RWPE2 (cell line): ENCODE data around the gene FHIT.

ENCODE experiments used
- ATAC-seq: fragments of 200-7000 bp; cut with Tn5 transposase; 3 replicates; pipeline ENCODE4 v1.9.1; 2021; ENCODE audit warnings: low read depth
- DNase-seq: peaks from one replicate; pipeline ENCODE4 v3.0.0-alpha.2; 2020; ENCODE audit warnings: low spot score
- H3K27ac ChIP-seq: fragments of 450-650 bp; 2 replicates; pipeline ENCODE4 v1.5.1; 2017; ENCODE audit warnings: mild to moderate bottlenecking; ENCODE audit not compliant: poor library complexity, severe bottlenecking
- H3K27me3 ChIP-seq: fragments of 250-450 bp; sonication (Bioruptor Pico); 2 replicates; pipeline ENCODE4 v1.5.1; 2021; ENCODE audit warnings: mild to moderate bottlenecking, moderate library complexity; ENCODE audit not compliant: insufficient read depth, poor library complexity, severe bottlenecking
- H3K36me3 ChIP-seq: fragments of 250-450 bp; sonication (Bioruptor Pico); 2 replicates; pipeline ENCODE4 v1.5.1; 2020; ENCODE audit warnings: low read depth, mild to moderate bottlenecking, moderate library complexity
- H3K4me1 ChIP-seq: fragments of 250-450 bp; sonication (Bioruptor Pico); 2 replicates; pipeline ENCODE4 v1.5.1; 2021; ENCODE audit warnings: mild to moderate bottlenecking, moderate library complexity; ENCODE audit not compliant: insufficient read depth, poor library complexity, severe bottlenecking
- H3K4me3 ChIP-seq: fragments of 250-450 bp; sonication (Bioruptor Pico); 2 replicates; pipeline ENCODE4 v1.5.1; 2021; ENCODE audit warnings: mild to moderate bottlenecking, moderate library complexity; ENCODE audit not compliant: severe bottlenecking
- H3K9me3 ChIP-seq: fragments of 250-450 bp; sonication (Bioruptor Pico); 2 replicates; pipeline ENCODE4 v1.5.1; 2021; ENCODE audit warnings: mild to moderate bottlenecking, moderate library complexity; ENCODE audit not compliant: severe bottlenecking
- TF ChIP-seq, protein P1 (sequence below): fragments of 450-650 bp; IDR thresholded peaks from one replicate; pipeline ENCODE4 v1.5.1; 2017; ENCODE audit warnings: mild to moderate bottlenecking, moderate library complexity; ENCODE audit not compliant: poor library complexity, severe bottlenecking

FHIT gene

DNA sequence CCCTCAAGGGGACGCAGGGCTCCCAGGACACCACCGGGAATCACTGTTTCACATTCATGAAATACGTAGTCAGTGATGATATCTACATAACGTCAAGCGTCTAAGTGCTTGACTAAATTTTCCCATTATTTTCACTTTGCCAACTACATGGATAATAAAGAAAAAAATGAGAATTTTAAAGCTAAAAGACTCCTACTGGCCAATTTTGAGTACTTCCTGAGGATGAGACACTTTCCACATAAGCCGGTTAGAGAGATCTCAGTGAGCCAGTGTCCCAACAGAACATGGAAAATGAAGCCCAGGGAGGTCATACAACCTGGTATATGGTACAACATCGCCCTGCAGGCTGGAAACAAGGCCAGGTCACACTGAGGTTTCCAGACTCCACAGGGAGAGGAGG lies 928.1 kb downstream of the FHIT start:
- no peaks in the 10 kb centered on the region for H3K4me1 ChIP-seq
- H3K27ac ChIP-seq = no peak overlapping the region
- no peaks in the 10 kb centered on the region for H3K9me3 ChIP-seq
- no peak overlapping the region for H3K4me3 ChIP-seq
- no peaks in the 10 kb centered on the region for H3K36me3 ChIP-seq
- DNase-seq = no peak
- H3K27me3 ChIP-seq = no peaks in the 10 kb centered on the region
- ATAC-seq = no peak
- TF ChIP-seq, protein P1, sequence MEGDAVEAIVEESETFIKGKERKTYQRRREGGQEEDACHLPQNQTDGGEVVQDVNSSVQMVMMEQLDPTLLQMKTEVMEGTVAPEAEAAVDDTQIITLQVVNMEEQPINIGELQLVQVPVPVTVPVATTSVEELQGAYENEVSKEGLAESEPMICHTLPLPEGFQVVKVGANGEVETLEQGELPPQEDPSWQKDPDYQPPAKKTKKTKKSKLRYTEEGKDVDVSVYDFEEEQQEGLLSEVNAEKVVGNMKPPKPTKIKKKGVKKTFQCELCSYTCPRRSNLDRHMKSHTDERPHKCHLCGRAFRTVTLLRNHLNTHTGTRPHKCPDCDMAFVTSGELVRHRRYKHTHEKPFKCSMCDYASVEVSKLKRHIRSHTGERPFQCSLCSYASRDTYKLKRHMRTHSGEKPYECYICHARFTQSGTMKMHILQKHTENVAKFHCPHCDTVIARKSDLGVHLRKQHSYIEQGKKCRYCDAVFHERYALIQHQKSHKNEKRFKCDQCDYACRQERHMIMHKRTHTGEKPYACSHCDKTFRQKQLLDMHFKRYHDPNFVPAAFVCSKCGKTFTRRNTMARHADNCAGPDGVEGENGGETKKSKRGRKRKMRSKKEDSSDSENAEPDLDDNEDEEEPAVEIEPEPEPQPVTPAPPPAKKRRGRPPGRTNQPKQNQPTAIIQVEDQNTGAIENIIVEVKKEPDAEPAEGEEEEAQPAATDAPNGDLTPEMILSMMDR = no peak

DNA sequence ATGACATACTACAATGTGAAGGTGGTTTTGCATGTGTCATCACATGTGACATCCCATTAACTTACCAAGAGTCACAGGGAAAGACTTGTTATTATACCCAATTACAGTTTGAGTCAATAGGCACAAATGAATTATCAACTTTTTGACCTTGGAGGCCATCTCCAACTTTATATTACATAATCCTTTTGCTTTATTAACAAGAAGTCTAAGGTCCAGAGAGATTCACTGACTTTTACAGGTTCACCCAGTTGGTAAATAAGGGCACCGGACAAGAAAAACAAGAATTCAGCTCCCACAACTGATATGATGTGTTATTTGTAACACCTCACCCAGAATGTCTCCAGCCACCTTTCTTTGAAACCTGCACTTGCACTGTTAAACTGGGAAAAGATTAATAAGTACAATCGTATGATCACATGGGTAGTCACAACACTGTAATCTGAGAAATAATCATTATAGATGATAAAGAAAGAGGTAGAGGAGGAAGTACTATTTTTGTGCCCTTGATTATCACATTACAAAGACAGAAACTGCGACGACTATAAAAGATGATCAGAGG lies 928.9 kb downstream of the FHIT start:
- Histone ChIP-seq H3K27ac (no peak overlapping the region), H3K9me3 (no peaks in the 10 kb centered on the region), H3K4me1 (no peaks in the 10 kb centered on the region), H3K4me3 (no peak overlapping the region), H3K36me3 (no peaks in the 10 kb centered on the region), H3K27me3 (no peaks in the 10 kb centered on the region)
- TF ChIP-seq, protein P1 = no peak
- ATAC-seq (no peak), DNase-seq (no peak)

DNA sequence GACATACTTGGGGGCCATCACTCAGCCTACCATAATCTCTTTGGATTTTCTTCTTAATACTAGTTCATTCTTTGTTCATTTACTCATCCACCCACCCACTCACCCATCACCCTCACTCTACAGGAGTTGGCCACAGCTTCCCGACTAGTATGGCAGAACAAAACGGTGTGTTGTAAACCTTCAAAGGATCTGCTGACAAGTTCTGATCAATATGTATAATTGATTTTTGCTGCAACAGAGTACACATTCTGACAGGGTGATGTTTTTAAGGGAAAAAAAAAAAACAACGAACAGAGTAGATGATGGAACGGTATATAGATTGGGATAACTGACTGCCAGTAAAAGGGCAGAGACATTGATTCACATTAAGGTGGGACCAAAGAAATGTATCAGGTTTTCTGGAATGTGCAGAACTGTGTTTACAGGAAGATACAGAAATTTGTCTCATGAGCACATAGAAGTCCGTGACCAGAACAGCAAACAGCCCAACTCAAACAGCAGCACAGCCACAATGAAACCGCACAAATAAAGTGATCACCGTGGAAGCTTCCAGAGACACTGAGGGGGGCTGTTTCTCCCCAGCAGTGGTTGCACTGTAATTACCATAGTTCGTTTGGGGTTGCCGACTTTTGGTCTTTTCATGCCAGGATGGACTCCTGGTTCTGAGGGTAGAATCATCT lies 931.9 kb downstream of the FHIT start:
- no peak for ATAC-seq
- DNase-seq = no peak

DNA sequence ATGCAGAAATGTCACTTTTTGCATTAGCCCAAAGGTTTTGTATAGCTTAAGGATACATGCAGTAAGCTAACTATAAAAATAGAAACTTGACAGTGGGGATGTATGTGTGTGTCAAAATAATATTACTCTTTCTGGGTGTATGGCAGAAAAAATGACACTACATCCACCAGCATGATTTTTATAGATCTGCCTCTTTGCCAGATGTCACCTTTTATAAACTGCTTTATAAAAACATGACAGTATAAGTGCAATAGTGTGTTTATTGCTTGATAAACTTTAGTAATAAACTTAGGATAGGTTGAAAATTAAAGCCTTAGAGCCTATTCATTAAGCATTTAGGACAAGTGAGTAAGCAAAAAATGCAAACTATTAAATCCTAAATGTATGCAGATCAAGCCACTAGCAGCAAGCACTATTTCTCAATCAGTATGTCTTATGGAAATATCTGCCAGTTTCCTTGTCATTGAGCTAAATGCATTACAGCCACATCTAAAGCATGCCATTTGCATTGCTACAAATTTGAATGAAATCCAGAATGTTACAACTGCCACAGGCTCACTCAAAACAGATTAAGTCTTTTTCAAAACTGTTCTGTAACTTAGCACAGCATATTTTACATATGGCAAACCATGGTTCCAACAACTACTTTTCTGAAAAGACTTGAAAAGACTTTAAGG lies 935.0 kb downstream of the FHIT start:
- Histone ChIP-seq H3K27ac (no peak overlapping the region), H3K4me3 (no peak overlapping the region), H3K4me1 (no peaks in the 10 kb centered on the region), H3K27me3 (no peaks in the 10 kb centered on the region), H3K36me3 (no peaks in the 10 kb centered on the region), H3K9me3 (no peaks in the 10 kb centered on the region)
- DNase-seq = no peak
- no peak for ATAC-seq
- TF ChIP-seq, protein P1 = no peak

More for the DNA sequence above, 931.9 kb downstream of the FHIT start:
- Histone ChIP-seq H3K4me3 (no peak overlapping the region), H3K4me1 (no peaks in the 10 kb centered on the region), H3K27me3 (no peaks in the 10 kb centered on the region), H3K9me3 (no peaks in the 10 kb centered on the region), H3K36me3 (no peaks in the 10 kb centered on the region), H3K27ac (no peak overlapping the region)
- TF ChIP-seq, protein P1 = no peak
